WTC11 (cell line): Measurements from ENCODE around the gene ZNF583. TPM values are rescaled to one million over a fixed set of nuclear protein-coding genes. Genes with fewer than 3 reads are reported as not detected.

Experiments used
- CREM ChIP-seq: sonication (generic); formaldehyde crosslinking; IDR thresholded peaks from 2 replicates; pipeline ENCODE4 v1.8.1; 2022; ENCODE audit warnings: mild to moderate bottlenecking, missing genetic modification reagents, moderate library complexity
- FOXJ3 ChIP-seq: sonication (generic); formaldehyde crosslinking; IDR thresholded peaks from 2 replicates; pipeline ENCODE4 v1.9.0; 2021; ENCODE audit warnings: missing genetic modification reagents, mild to moderate bottlenecking, borderline replicate concordance
- IRF2 ChIP-seq: sonication (generic); formaldehyde crosslinking; IDR thresholded peaks from 2 replicates; pipeline ENCODE4 v1.8.0; 2022; ENCODE audit warnings: low read depth, missing genetic modification reagents, borderline replicate concordance
- JAZF1 ChIP-seq: fragments of 250-450 bp; sonication (Bioruptor Pico); IDR thresholded peaks from 2 replicates; pipeline ENCODE4 v1.9.0; 2021; ENCODE audit warnings: moderate library complexity, mild to moderate bottlenecking, inconsistent platforms
- NFE2L1 ChIP-seq: sonication (generic); formaldehyde crosslinking; IDR thresholded peaks from 2 replicates; pipeline ENCODE4 v1.8.1; 2023; ENCODE audit warnings: missing genetic modification reagents
- NFYB ChIP-seq: sonication (generic); formaldehyde crosslinking; conservative IDR thresholded peaks from 2 replicates; pipeline ENCODE4 v1.8.0; 2022; ENCODE audit warnings: low read depth, missing genetic modification reagents
- NR1H2 ChIP-seq: sonication (generic); formaldehyde crosslinking; IDR thresholded peaks from 2 replicates; pipeline ENCODE4 v1.9.0; 2021; ENCODE audit warnings: mild to moderate bottlenecking, moderate library complexity, missing genetic modification reagents
- SOX15 ChIP-seq: fragments of 250-450 bp; sonication (Bioruptor Pico); IDR thresholded peaks from 2 replicates; pipeline ENCODE4 v1.9.0; 2021; ENCODE audit warnings: mild to moderate bottlenecking
- SP1 ChIP-seq: sonication (generic); formaldehyde crosslinking; conservative IDR thresholded peaks from 2 replicates; pipeline ENCODE4 v1.8.1; 2022; ENCODE audit warnings: missing genetic modification reagents
- TCF7 ChIP-seq: sonication (generic); formaldehyde crosslinking; IDR thresholded peaks from 2 replicates; pipeline ENCODE4 v1.8.0; 2022; ENCODE audit warnings: mild to moderate bottlenecking, low read depth, missing genetic modification reagents, moderate library complexity
- TEAD1 ChIP-seq: sonication (generic); formaldehyde crosslinking; IDR thresholded peaks from 2 replicates; pipeline ENCODE4 v1.8.0; 2022; ENCODE audit warnings: mild to moderate bottlenecking, missing genetic modification reagents
- ZNF232 ChIP-seq: sonication (generic); formaldehyde crosslinking; IDR thresholded peaks from 2 replicates; pipeline ENCODE4 v1.8.0; 2022; ENCODE audit warnings: mild to moderate bottlenecking, missing genetic modification reagents
- ZNF396 ChIP-seq: fragments of 250-450 bp; sonication (Bioruptor Pico); IDR thresholded peaks from 2 replicates; pipeline ENCODE4 v1.8.0; 2021; ENCODE audit warnings: mild to moderate bottlenecking, moderate library complexity, borderline replicate concordance
- total RNA-seq: library from RNA; stranded (reverse); gene quantifications from 3 replicates; pipeline ENCODE4 v1.2.3, GENCODE V29; 2021
- TF ChIP-seq, protein P1 (sequence below): sonication (generic); formaldehyde crosslinking; IDR thresholded peaks from 2 replicates; pipeline ENCODE4 v1.8.1; 2022; ENCODE audit warnings: mild to moderate bottlenecking, moderate library complexity, missing genetic modification reagents
- TF ChIP-seq, protein P2 (sequence below): sonication (generic); formaldehyde crosslinking; conservative IDR thresholded peaks from 2 replicates; pipeline ENCODE4 v1.8.1; 2023; ENCODE audit warnings: mild to moderate bottlenecking, low read depth, missing genetic modification reagents, moderate library complexity
- TF ChIP-seq, protein P3 (sequence below): sonication (generic); formaldehyde crosslinking; conservative IDR thresholded peaks from 2 replicates; pipeline ENCODE4 v1.8.1; 2022; ENCODE audit warnings: mild to moderate bottlenecking, missing genetic modification reagents
- TF ChIP-seq, protein P4 (sequence below): sonication (generic); formaldehyde crosslinking; IDR thresholded peaks from 2 replicates; pipeline ENCODE4 v1.8.1; 2023; ENCODE audit warnings: mild to moderate bottlenecking, missing genetic modification reagents, moderate library complexity
- TF ChIP-seq, protein P5 (sequence below): sonication (generic); formaldehyde crosslinking; IDR thresholded peaks from 2 replicates; pipeline ENCODE4 v1.8.1; 2023; ENCODE audit warnings: mild to moderate bottlenecking, moderate library complexity, missing genetic modification reagents
- TF ChIP-seq, protein P6 (sequence below): sonication (generic); formaldehyde crosslinking; IDR thresholded peaks from 2 replicates; pipeline ENCODE4 v1.8.0; 2022; ENCODE audit warnings: mild to moderate bottlenecking, missing genetic modification reagents
- TF ChIP-seq, protein P7 (sequence below): fragments of 250-450 bp; sonication (Bioruptor Pico); IDR thresholded peaks from 2 replicates; pipeline ENCODE4 v1.9.0; 2021; ENCODE audit warnings: mild to moderate bottlenecking
- TF ChIP-seq, protein P8 (sequence below): sonication (generic); formaldehyde crosslinking; IDR thresholded peaks from 2 replicates; pipeline ENCODE4 v1.8.0; 2022; ENCODE audit warnings: missing genetic modification reagents
- TF ChIP-seq, protein P9 (sequence below): sonication (generic); formaldehyde crosslinking; IDR thresholded peaks from 2 replicates; pipeline ENCODE4 v1.8.0; 2022; ENCODE audit warnings: mild to moderate bottlenecking, missing genetic modification reagents
- TF ChIP-seq, protein P10 (sequence below): fragments of 250-450 bp; sonication (Bioruptor Pico); IDR thresholded peaks from 2 replicates; pipeline ENCODE4 v2.1.2; 2022; ENCODE audit warnings: mild to moderate bottlenecking, moderate library complexity

Gene ZNF583
- total RNA-seq, 1 experiment from 2014 or later, result 2.3 TPM

DNA sequence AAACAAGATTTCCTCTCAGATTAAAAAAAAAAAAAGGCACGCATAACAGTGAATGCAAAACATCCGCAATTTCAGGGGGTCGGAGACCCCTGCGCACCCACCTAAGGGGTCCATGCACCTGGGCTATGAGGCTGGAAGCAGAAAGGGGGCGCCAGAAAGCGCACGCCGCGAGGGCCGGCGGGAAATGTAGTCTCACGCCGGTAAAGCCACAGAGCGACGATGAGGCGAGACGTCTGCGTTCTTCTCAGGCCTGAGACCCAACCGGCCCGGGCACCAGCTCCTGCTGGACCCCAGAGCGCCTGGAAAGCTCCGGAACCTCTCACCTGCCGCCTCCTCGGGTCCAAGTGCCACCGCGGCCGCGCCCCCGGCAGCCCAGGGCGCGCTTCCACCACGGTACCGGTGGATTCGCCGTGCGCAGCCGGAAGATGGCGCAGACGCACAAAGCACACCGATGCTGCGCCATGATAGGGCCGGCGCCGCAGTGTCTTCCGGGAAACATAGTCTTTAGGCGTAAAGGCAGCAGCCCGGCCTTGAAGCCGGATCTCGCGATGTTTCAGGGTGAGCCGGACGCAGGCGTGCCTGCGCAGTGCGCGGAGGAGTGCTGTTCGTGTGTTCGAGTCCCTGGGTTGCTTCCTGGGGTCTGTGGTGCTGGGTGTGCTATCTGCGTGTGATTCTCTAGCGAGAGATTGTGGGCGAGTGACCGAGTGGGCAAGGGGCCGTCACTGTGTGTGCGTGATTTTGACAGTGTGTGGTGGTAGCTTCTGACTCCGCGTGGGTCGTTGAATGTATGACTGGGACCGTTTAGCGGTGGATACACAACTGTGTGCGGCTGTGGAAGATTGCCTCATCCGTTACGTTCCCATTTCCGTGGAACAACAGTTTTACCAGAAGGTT lies 10.8 kb upstream of the ZNF583 start, which contains the start of gene ZNF582 (continued):
- TF ChIP-seq, protein P1, sequence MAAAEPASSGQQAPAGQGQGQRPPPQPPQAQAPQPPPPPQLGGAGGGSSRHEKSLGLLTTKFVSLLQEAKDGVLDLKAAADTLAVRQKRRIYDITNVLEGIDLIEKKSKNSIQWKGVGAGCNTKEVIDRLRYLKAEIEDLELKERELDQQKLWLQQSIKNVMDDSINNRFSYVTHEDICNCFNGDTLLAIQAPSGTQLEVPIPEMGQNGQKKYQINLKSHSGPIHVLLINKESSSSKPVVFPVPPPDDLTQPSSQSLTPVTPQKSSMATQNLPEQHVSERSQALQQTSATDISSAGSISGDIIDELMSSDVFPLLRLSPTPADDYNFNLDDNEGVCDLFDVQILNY, result no peak
- TF ChIP-seq CREM (0 out of 2 replicates have a peak, but pooled peaks have one; percentile 29), FOXJ3 (CRISPR knock-in tag) (no peak), SOX15 (CRISPR knock-in tag) (no peak), NR1H2 (CRISPR knock-in tag) (no peak), SP1 (CRISPR knock-in tag) (0 out of 2 replicates have a peak, but pooled peaks have one; percentile 45), NFE2L1 (CRISPR knock-in tag) (peak; percentile 65; the same call in 1 of the 2 replicates), TCF7 (no peak), TEAD1 (peak; percentile 58; the same call in 1 of the 2 replicates), NFYB (peak; percentile 53), JAZF1 (CRISPR knock-in tag) (no peak), ZNF396 (CRISPR knock-in tag) (no peak), ZNF232 (CRISPR knock-in tag) (no peak), IRF2 (CRISPR knock-in tag) (no peak)
- TF ChIP-seq, protein P2, sequence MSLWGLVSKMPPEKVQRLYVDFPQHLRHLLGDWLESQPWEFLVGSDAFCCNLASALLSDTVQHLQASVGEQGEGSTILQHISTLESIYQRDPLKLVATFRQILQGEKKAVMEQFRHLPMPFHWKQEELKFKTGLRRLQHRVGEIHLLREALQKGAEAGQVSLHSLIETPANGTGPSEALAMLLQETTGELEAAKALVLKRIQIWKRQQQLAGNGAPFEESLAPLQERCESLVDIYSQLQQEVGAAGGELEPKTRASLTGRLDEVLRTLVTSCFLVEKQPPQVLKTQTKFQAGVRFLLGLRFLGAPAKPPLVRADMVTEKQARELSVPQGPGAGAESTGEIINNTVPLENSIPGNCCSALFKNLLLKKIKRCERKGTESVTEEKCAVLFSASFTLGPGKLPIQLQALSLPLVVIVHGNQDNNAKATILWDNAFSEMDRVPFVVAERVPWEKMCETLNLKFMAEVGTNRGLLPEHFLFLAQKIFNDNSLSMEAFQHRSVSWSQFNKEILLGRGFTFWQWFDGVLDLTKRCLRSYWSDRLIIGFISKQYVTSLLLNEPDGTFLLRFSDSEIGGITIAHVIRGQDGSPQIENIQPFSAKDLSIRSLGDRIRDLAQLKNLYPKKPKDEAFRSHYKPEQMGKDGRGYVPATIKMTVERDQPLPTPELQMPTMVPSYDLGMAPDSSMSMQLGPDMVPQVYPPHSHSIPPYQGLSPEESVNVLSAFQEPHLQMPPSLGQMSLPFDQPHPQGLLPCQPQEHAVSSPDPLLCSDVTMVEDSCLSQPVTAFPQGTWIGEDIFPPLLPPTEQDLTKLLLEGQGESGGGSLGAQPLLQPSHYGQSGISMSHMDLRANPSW (CRISPR knock-in tag), result no peak
- TF ChIP-seq, protein P3, sequence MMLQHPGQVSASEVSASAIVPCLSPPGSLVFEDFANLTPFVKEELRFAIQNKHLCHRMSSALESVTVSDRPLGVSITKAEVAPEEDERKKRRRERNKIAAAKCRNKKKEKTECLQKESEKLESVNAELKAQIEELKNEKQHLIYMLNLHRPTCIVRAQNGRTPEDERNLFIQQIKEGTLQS (CRISPR knock-in tag), result no peak
- TF ChIP-seq, protein P4, sequence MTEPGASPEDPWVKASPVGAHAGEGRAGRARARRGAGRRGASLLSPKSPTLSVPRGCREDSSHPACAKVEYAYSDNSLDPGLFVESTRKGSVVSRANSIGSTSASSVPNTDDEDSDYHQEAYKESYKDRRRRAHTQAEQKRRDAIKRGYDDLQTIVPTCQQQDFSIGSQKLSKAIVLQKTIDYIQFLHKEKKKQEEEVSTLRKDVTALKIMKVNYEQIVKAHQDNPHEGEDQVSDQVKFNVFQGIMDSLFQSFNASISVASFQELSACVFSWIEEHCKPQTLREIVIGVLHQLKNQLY (CRISPR knock-in tag), result no peak
- TF ChIP-seq, protein P5, sequence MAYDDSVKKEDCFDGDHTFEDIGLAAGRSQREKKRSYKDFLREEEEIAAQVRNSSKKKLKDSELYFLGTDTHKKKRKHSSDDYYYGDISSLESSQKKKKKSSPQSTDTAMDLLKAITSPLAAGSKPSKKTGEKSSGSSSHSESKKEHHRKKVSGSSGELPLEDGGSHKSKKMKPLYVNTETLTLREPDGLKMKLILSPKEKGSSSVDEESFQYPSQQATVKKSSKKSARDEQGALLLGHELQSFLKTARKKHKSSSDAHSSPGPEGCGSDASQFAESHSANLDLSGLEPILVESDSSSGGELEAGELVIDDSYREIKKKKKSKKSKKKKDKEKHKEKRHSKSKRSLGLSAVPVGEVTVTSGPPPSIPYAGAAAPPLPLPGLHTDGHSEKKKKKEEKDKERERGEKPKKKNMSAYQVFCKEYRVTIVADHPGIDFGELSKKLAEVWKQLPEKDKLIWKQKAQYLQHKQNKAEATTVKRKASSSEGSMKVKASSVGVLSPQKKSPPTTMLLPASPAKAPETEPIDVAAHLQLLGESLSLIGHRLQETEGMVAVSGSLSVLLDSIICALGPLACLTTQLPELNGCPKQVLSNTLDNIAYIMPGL (CRISPR knock-in tag), result peak; percentile 58; the same call in 1 of the 2 replicates
- TF ChIP-seq, protein P6, sequence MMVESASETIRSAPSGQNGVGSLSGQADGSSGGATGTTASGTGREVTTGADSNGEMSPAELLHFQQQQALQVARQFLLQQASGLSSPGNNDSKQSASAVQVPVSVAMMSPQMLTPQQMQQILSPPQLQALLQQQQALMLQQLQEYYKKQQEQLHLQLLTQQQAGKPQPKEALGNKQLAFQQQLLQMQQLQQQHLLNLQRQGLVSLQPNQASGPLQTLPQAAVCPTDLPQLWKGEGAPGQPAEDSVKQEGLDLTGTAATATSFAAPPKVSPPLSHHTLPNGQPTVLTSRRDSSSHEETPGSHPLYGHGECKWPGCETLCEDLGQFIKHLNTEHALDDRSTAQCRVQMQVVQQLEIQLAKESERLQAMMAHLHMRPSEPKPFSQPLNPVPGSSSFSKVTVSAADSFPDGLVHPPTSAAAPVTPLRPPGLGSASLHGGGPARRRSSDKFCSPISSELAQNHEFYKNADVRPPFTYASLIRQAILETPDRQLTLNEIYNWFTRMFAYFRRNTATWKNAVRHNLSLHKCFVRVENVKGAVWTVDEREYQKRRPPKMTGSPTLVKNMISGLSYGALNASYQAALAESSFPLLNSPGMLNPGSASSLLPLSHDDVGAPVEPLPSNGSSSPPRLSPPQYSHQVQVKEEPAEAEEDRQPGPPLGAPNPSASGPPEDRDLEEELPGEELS (CRISPR knock-in tag), result no peak
- TF ChIP-seq, protein P7, sequence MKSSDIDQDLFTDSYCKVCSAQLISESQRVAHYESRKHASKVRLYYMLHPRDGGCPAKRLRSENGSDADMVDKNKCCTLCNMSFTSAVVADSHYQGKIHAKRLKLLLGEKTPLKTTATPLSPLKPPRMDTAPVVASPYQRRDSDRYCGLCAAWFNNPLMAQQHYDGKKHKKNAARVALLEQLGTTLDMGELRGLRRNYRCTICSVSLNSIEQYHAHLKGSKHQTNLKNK (CRISPR knock-in tag), result no peak
- TF ChIP-seq, protein P8, sequence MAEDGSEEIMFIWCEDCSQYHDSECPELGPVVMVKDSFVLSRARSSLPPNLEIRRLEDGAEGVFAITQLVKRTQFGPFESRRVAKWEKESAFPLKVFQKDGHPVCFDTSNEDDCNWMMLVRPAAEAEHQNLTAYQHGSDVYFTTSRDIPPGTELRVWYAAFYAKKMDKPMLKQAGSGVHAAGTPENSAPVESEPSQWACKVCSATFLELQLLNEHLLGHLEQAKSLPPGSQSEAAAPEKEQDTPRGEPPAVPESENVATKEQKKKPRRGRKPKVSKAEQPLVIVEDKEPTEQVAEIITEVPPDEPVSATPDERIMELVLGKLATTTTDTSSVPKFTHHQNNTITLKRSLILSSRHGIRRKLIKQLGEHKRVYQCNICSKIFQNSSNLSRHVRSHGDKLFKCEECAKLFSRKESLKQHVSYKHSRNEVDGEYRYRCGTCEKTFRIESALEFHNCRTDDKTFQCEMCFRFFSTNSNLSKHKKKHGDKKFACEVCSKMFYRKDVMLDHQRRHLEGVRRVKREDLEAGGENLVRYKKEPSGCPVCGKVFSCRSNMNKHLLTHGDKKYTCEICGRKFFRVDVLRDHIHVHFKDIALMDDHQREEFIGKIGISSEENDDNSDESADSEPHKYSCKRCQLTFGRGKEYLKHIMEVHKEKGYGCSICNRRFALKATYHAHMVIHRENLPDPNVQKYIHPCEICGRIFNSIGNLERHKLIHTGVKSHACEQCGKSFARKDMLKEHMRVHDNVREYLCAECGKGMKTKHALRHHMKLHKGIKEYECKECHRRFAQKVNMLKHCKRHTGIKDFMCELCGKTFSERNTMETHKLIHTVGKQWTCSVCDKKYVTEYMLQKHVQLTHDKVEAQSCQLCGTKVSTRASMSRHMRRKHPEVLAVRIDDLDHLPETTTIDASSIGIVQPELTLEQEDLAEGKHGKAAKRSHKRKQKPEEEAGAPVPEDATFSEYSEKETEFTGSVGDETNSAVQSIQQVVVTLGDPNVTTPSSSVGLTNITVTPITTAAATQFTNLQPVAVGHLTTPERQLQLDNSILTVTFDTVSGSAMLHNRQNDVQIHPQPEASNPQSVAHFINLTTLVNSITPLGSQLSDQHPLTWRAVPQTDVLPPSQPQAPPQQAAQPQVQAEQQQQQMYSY (CRISPR knock-in tag), result no peak
- TF ChIP-seq, protein P9, sequence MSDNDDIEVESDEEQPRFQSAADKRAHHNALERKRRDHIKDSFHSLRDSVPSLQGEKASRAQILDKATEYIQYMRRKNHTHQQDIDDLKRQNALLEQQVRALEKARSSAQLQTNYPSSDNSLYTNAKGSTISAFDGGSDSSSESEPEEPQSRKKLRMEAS (CRISPR knock-in tag), result peak; percentile 86
- TF ChIP-seq, protein P10, sequence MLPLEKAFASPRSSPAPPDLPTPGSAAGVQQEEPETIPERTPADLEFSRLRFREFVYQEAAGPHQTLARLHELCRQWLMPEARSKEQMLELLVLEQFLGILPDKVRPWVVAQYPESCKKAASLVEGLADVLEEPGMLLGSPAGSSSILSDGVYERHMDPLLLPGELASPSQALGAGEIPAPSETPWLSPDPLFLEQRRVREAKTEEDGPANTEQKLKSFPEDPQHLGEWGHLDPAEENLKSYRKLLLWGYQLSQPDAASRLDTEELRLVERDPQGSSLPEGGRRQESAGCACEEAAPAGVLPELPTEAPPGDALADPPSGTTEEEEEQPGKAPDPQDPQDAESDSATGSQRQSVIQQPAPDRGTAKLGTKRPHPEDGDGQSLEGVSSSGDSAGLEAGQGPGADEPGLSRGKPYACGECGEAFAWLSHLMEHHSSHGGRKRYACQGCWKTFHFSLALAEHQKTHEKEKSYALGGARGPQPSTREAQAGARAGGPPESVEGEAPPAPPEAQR (CRISPR knock-in tag), result no peak
